Fibroblast of lung (primary cell): ENCODE results near the gene AMZ2.

Source experiments
- EZH2 ChIP-seq: IDR thresholded peaks from 2 replicates; pipeline ENCODE4 v1.5.1; 2012; ENCODE audit warnings: low read length, control low read depth, mild to moderate bottlenecking; ENCODE audit errors: missing control alignments
- TF ChIP-seq, protein P1 (sequence below), 2 donors: IDR thresholded peaks in 1 of 2; conservative IDR thresholded peaks in 1 of 2; 1 replicate in 1 of 2; 2 replicates in 1 of 2; pipeline ENCODE4 v1.5.1; 2011 to 2012; ENCODE audit warnings: low read length in 2 of 2, control low read depth in 1 of 2, inconsistent platforms in 1 of 2, low read depth in 1 of 2, mild to moderate bottlenecking in 1 of 2

DNA sequence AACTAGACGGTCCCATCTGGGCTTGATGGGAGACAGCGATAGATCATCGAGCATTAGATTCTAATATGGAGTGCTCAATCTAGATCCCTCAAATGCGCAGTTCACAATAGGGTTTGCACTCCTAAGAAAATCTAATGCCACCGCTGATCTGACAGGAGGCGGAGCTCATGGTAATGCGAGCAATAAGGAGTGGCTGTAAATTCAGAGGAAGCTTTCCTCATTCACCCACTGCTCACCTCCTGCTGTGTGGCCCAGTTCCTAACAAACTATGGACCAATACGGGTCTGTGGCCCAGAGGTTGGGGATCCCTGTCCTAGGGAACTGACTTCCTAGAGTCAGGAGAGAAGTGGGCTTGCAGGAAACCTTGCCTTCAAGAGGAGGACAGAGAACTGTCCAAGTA is 25.2 kb upstream of the AMZ2 start:
- no peak for TF ChIP-seq EZH2
- TF ChIP-seq, protein P1, sequence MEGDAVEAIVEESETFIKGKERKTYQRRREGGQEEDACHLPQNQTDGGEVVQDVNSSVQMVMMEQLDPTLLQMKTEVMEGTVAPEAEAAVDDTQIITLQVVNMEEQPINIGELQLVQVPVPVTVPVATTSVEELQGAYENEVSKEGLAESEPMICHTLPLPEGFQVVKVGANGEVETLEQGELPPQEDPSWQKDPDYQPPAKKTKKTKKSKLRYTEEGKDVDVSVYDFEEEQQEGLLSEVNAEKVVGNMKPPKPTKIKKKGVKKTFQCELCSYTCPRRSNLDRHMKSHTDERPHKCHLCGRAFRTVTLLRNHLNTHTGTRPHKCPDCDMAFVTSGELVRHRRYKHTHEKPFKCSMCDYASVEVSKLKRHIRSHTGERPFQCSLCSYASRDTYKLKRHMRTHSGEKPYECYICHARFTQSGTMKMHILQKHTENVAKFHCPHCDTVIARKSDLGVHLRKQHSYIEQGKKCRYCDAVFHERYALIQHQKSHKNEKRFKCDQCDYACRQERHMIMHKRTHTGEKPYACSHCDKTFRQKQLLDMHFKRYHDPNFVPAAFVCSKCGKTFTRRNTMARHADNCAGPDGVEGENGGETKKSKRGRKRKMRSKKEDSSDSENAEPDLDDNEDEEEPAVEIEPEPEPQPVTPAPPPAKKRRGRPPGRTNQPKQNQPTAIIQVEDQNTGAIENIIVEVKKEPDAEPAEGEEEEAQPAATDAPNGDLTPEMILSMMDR (conservative IDR thresholded peaks at IDR 0.05 in 1 of 2, IDR thresholded peaks at IDR 0.05 in 1 of 2; ENCODE audit: low read depth in 1 of 2, low read length in 2 of 2), result no peak
